ENCODE measurements around the gene PLA2G2F.

- TF ChIP-seq CTCF (IDR thresholded peaks at IDR 0.05; ENCODE audit: extremely low read depth in 1 of 2, insufficient read depth in 1 of 2, low read depth in 1 of 2, low read length in 2 of 2) (no peak), POLR2AphosphoS5 (IDR thresholded peaks at IDR 0.05; ENCODE audit: insufficient read depth, low read depth, low read length) (no peak), POLR2A (IDR thresholded peaks at IDR 0.05; ENCODE audit: low read depth, low read length) (no peak), EZH2 (IDR thresholded peaks at IDR 0.05; ENCODE audit: borderline replicate concordance, low read depth, low read length, severe bottlenecking) (no peak), MAX (IDR thresholded peaks at IDR 0.05; ENCODE audit: insufficient read depth, insufficient read length) (no peak), FOS (IDR thresholded peaks at IDR 0.05; ENCODE audit: borderline replicate concordance, insufficient read depth, low read length) (no peak), GATA2 (IDR thresholded peaks at IDR 0.05; ENCODE audit: insufficient read depth, insufficient read length, low read depth, low read length) (no peak), JUN (IDR thresholded peaks at IDR 0.05; ENCODE audit: borderline replicate concordance, insufficient read depth, insufficient read length, low read depth) (no peak)
Measured at GRCh38 chr1:20179371-20180128, 40.4 kb downstream of the PLA2G2F start.

All from endothelial cell of umbilical vein (primary cell).